ENCODE data around the gene DIO3. TPM values are rescaled to one million over a fixed set of nuclear protein-coding genes. Genes with fewer than 3 reads are reported as not detected.

Gene DIO3
- polyA plus RNA-seq, 1 experiment, result not detected

GRCh38 chr14:101593411-101594238 lies 32.3 kb downstream of the DIO3 start:
- Histone ChIP-seq H3K27me3 (ENCODE audit: control insufficient read depth, insufficient read depth, low read length) (peaks cover 4% of the 10 kb centered on the region), H3K9me3 (ENCODE audit: control insufficient read depth, insufficient read depth, low read length) (no peaks in the 10 kb centered on the region; the same call in 1 of the 2 replicates), H3K27ac (ENCODE audit: low read depth, low read length) (no peak overlapping the region), H3K4me3 (ENCODE audit: low read depth, low read length) (no peak overlapping the region)
- CTCF ChIA-PET, result no interaction called here
- TF ChIP-seq CTCF (IDR thresholded peaks at IDR 0.05; ENCODE audit: low read depth, low read length), result no peak
- POLR2A ChIA-PET, result no interaction called here
- DNase-seq (ENCODE audit: low read depth, low spot score), result no peak

- H3K4me3 ChIP-seq (ENCODE audit: low read depth, low read length), result no peak overlapping the region
- H3K27me3 ChIP-seq (ENCODE audit: control insufficient read depth, insufficient read depth, low read length), result no peaks in the 10 kb centered on the region
- ChIA-PET CTCF (no interaction called here), POLR2A (no interaction called here)
- no peak for DNase-seq (ENCODE audit: low read depth, low spot score)
- no peak for TF ChIP-seq CTCF (IDR thresholded peaks at IDR 0.05; ENCODE audit: low read depth, low read length)
- no peaks in the 10 kb centered on the region; the same call in 1 of the 2 replicates for H3K9me3 ChIP-seq (ENCODE audit: control insufficient read depth, insufficient read depth, low read length)
- H3K27ac ChIP-seq (ENCODE audit: low read depth, low read length), result no peak overlapping the region
These were observed 33.3 kb downstream of the DIO3 start for GRCh38 chr14:101594511-101595148.

DNA sequence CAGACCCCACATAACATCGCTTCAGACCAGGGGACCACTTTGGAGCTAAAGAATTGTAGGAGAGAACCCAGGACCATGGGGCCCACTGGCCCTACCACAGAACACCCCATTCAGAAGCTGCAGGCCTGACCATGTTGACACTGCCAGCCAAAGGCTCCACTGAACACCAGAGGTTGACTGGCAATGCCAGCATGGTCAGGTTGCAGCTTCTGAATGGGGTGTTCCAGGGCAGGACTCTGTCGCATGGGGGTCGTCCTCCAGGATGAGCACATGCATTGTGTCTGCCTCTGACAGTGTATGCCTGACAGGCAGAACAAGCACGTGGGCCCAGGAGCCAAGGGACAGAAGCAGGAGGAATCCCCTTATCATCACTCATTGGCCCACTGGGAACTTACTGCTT lies 34.1 kb downstream of the DIO3 start:
- CTCF ChIA-PET, result no interaction called here
- POLR2A ChIA-PET, result no interaction called here
- no peak for DNase-seq (ENCODE audit: low read depth, low spot score)
- Histone ChIP-seq H3K27me3 (ENCODE audit: control insufficient read depth, insufficient read depth, low read length) (no peaks in the 10 kb centered on the region), H3K9me3 (ENCODE audit: control insufficient read depth, insufficient read depth, low read length) (no peaks in the 10 kb centered on the region; the same call in 1 of the 2 replicates), H3K4me3 (ENCODE audit: low read depth, low read length) (no peak overlapping the region), H3K27ac (ENCODE audit: low read depth, low read length) (no peak overlapping the region)
- no peak for TF ChIP-seq CTCF (IDR thresholded peaks at IDR 0.05; ENCODE audit: low read depth, low read length)

GRCh38 chr14:101595887-101596721 lies 34.8 kb downstream of the DIO3 start:
- no peak for TF ChIP-seq CTCF (IDR thresholded peaks at IDR 0.05; ENCODE audit: low read depth, low read length)
- POLR2A ChIA-PET, result no interaction called here
- DNase-seq (ENCODE audit: low read depth, low spot score), result no peak
- Histone ChIP-seq H3K27me3 (ENCODE audit: control insufficient read depth, insufficient read depth, low read length) (peaks cover 1% of the 10 kb centered on the region), H3K9me3 (ENCODE audit: control insufficient read depth, insufficient read depth, low read length) (no peaks in the 10 kb centered on the region; the same call in 1 of the 2 replicates), H3K4me3 (ENCODE audit: low read depth, low read length) (no peak overlapping the region), H3K27ac (ENCODE audit: low read depth, low read length) (no peak overlapping the region)
- CTCF ChIA-PET, result no interaction called here

All from AG04450 (cell line).